Retinal pigment epithelial cell (primary cell): ENCODE measurements around the gene DBI.

ENCODE experiments used
- DNase-seq: peaks from one replicate; pipeline ENCODE4 v3.0.0-alpha.2; 2010; ENCODE audit warnings: low read depth
- H3K4me3 ChIP-seq: 2 replicates; pipeline ENCODE4 v1.5.1; 2011; ENCODE audit warnings: mild to moderate bottlenecking, low read length, control low read depth, moderate library complexity
- CTCF ChIP-seq: conservative IDR thresholded peaks from 2 replicates; pipeline ENCODE4 v1.5.1; 2011; ENCODE audit warnings: low read depth, low read length, control low read depth, inconsistent platforms

DBI gene

GRCh38 chr2:119332953-119333352 is 33.8 kb upstream of the DBI start:
- TF ChIP-seq CTCF: no peak
- DNase-seq: no peak
- no peak overlapping the region for H3K4me3 ChIP-seq

GRCh38 chr2:119333360-119333759 is 33.4 kb upstream of the DBI start:
- no peak for DNase-seq
- H3K4me3 ChIP-seq: no peak overlapping the region
- no peak for TF ChIP-seq CTCF

GRCh38 chr2:119333833-119334232 is 32.9 kb upstream of the DBI start:
- DNase-seq: no peak
- TF ChIP-seq CTCF: no peak
- no peak overlapping the region for H3K4me3 ChIP-seq

- no peak overlapping the region for H3K4me3 ChIP-seq
- no peak for TF ChIP-seq CTCF
- no peak for DNase-seq
These were observed 29.0 kb upstream of the DBI start for GRCh38 chr2:119337749-119338148.

- no peak overlapping the region for H3K4me3 ChIP-seq
- no peak for TF ChIP-seq CTCF
- no peak for DNase-seq
These were observed 28.5 kb upstream of the DBI start for GRCh38 chr2:119338272-119338671.

- H3K4me3 ChIP-seq: no peak overlapping the region
- no peak for DNase-seq
- no peak for TF ChIP-seq CTCF
These were observed 27.8 kb upstream of the DBI start for GRCh38 chr2:119338826-119339561.

GRCh38 chr2:119339562-119339923 is 27.2 kb upstream of the DBI start:
- DNase-seq: no peak
- TF ChIP-seq CTCF: no peak
- H3K4me3 ChIP-seq: no peak overlapping the region
